NCI-H2196 (cell line): Measurements from ENCODE around the gene IL15RA.
"Not testable (repeated sequence)": the region's sequence is repeated elsewhere in the genome, so short reads cannot be mapped to it uniquely, and the experiment has no call there.

ENCODE experiments used
- DNase-seq: peaks from one replicate; lab custom pipeline; 2025; ENCODE audit not compliant: unreplicated experiment; lab: John Stamatoyannopoulos, UW

The IL15RA gene

GRCh38 chr10:5970527-5970926 is 6.8 kb downstream of the IL15RA start:
- no peak for DNase-seq

GRCh38 chr10:5970066-5970465 is 7.3 kb downstream of the IL15RA start:
- no peak for DNase-seq

GRCh38 chr10:5968681-5969453 is 8.5 kb downstream of the IL15RA start:
- no peak for DNase-seq

GRCh38 chr10:5968037-5968680 is 9.2 kb downstream of the IL15RA start:
- no peak for DNase-seq

GRCh38 chr10:5965266-5965665 is 12.1 kb downstream of the IL15RA start:
- no peak for DNase-seq

- DNase-seq = no peak
Observed at GRCh38 chr10:5964736-5965135, 12.6 kb downstream of the IL15RA start.

- no peak for DNase-seq
Observed at GRCh38 chr10:5963591-5963990, 13.8 kb downstream of the IL15RA start.

- DNase-seq = no peak
Observed at GRCh38 chr10:5963071-5963470, 14.3 kb downstream of the IL15RA start.

GRCh38 chr10:5962358-5962940 is 14.9 kb downstream of the IL15RA start:
- DNase-seq = not testable (repeated sequence)

GRCh38 chr10:5961405-5962100 is 15.8 kb downstream of the IL15RA start:
- DNase-seq = no peak

GRCh38 chr10:5960973-5961275 is 16.4 kb downstream of the IL15RA start:
- DNase-seq = not testable (repeated sequence)

- no peak for DNase-seq
Observed at GRCh38 chr10:5960070-5960972, 17.0 kb downstream of the IL15RA start.

- no peak for DNase-seq
Observed at GRCh38 chr10:5959581-5960069, 17.7 kb downstream of the IL15RA start.

- no peak for DNase-seq
Observed at GRCh38 chr10:5959142-5959541, 18.2 kb downstream of the IL15RA start.

GRCh38 chr10:5958675-5959074 is 18.7 kb downstream of the IL15RA start:
- no peak for DNase-seq

- DNase-seq = no peak
Observed at GRCh38 chr10:5958077-5958476, 19.3 kb downstream of the IL15RA start.

GRCh38 chr10:5956146-5956936 is 21.0 kb downstream of the IL15RA start:
- DNase-seq = no peak

GRCh38 chr10:5953676-5954075 is 23.7 kb downstream of the IL15RA start:
- no peak for DNase-seq

GRCh38 chr10:5952731-5953385 is 24.5 kb downstream of the IL15RA start:
- DNase-seq = no peak
